HuH-7 (cell line): ENCODE measurements around the gene DLG4.

ENCODE experiments used
- DNase-seq: peaks from one replicate; pipeline ENCODE4 v3.0.0; 2011; ENCODE audit warnings: low spot score

The DLG4 gene

GRCh38 chr17:7156342-7156940 is 63.2 kb downstream of the DLG4 start:
- peak; percentile 63 for DNase-seq

- DNase-seq, result no peak
Measured at GRCh38 chr17:7147772-7148171, 71.9 kb downstream of the DLG4 start.

DNA sequence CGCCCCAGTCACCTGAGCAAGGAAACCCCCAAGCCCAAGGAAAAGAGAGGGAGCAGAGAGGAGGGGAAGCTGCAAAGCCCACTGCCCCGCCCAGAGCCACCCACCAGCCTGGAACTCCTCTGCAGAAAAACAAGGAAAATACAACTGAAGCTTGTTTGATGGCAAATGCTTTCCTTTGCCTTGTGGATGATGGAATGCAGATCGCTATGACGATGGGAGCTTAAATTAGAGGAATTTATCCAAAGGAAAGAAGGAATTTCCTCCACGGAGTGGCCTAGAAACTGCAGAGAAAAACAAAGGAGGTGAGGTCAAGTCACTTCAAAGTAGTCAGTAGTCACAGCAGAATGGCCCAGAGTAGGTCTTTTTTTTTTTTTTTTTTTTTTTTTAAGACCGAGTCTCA is 73.5 kb downstream of the DLG4 start:
- DNase-seq, result no peak

DNA sequence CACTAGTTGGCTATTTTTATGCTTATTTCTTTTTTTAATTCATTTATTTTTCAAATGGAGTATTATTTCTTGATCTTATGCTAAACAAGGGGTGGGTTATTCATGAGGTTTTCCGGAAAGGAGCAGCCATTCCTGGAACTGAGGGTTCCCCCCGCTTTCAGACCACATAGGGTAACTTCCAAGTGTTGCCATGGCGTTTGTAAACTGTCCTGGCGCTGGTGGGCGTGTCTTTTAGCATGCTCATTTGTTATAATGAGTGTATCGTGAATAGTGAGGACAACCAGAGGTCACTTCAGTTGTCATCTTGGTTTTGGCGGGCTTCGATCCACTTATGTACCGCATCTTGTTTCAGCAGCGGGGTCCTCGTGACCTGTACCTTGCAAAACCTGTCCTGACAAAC is 75.4 kb downstream of the DLG4 start:
- DNase-seq, result no peak

DNA sequence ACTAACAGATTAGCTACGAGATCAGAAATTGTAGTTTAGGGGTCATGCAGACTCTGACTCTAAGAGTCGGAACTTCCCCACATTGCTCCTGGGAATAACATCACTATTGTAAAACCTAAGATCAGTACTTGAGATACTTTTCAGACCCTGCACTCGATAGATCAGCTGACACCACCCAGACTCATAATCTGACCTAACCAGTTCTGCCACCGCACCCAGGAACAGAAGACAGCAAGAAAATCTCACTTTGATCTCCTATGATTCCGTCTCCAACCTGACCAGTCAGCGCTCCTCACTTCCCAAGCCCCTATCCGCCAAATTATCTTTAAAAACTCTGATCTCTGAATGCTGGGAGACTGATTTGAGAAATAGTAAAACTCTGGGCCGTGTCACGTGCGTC is 77.8 kb downstream of the DLG4 start:
- no peak for DNase-seq

- DNase-seq, result no peak
Measured at GRCh38 chr17:7139400-7139799, 80.2 kb downstream of the DLG4 start.

- DNase-seq, result no peak
Measured at GRCh38 chr17:7138800-7139381, 80.7 kb downstream of the DLG4 start.

DNA sequence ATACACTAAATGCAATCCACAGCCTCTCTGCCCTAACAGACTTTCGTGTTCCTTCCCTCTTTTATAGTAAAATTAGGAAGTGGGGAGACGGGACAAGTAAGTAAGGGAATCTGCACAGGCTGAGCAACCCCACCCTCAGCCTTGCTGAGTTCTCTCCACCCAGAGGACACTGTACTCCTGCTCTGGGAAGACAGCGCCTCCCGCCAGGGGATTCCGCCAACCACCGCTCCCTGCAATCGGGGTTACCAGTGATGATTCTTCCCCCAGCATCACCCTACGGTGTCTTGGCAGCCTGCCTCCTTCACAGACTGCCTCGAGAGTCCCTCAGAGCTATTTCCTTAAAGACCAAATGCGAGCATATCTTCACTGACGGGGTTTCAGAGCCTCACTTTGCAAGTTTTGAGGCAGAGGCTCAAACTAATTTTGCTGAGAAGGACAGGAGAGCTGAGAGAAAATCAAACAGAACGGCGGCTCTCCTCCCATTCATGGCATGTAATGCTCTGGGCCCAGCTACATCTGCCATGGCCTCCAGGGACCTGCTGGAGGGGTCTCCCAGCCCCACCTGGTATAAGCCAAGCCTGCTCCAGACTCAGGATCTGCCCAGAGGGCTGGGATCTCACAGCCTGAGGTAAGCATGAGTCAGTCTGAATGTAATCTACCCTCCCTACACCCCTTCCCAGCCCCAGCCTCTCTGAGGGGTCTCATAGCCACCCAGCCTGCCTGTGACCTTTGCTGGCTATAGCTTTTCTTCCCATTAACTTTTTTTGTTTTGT is 82.3 kb downstream of the DLG4 start:
- no peak for DNase-seq
